ENCODE data around the gene SEMA4B.

DNA sequence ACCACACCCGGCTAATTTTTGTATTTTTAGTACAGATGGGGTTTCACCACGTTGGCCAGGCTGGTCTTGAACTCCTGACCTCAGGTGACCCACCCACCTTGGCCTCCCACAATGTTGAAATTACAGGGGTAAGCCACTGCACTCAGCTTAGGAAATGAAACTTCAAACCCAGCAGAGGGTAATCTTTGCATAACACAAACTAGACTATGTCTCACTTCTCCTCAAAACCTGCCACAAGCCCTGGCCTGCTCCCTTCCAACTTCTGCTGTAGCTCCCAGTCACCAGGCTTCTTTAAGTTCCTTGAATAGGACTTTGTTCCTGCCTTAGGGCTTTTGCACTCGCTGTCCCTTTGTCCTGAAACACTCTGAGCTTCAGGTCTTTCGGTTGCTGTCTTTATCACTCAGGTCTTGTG, 39.2 kb upstream of the SEMA4B start:
- no peak for TF ChIP-seq POLR2AphosphoS5 (IDR thresholded peaks at IDR 0.05; ENCODE audit: low read depth, low read length)
- TF ChIP-seq POLR2A (IDR thresholded peaks at IDR 0.05; ENCODE audit: low read depth, low read length) = no peak
- TF ChIP-seq TAF1 (IDR thresholded peaks at IDR 0.05; ENCODE audit: borderline replicate concordance, low read depth, low read length) = no peak

All from GM12892 (cell line).